ENCODE measurements around the gene TAF15. TPM values are rescaled to one million over a fixed set of nuclear protein-coding genes. Genes with fewer than 3 reads are reported as not detected.

The TAF15 gene
- total and polyA plus RNA-seq, 11 donors: 30.1 to 151 (median 116) TPM

GRCh38 chr17:35766489-35766877, 42.8 kb upstream of the TAF15 start:
- ATAC-seq: no peak

DNA sequence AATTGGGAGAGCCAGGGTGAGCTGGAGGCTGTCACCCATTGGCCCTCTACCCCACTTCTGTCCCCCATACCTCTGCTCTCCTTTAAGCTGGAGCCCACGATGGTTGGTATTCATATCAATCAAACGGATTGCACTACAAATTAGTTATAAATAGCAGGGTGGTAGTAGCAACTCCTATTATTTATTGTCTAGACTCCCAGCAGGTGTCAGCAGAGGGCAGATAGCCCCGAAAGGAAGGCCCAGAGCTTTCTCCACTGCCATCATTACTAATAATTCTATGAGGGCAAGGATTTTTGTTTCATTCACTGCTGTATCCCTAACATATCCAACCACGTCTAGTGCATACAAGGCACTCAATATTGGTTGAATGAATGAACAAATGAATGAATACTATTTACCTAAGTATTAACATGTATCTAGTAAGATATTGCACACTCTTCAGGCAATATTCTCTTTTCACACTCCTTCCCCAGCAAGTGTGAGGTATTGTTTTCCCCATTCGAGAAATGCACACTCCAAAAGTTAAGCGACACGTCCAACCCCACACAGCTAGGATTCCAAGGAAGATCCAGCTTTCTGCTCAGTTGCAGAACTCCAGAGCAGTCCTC, 42.3 kb upstream of the TAF15 start:
- 42 to 52% (median 48%) methylated on average over 7 of the region's 7 CpGs for WGBS, 4 donors
- TF ChIP-seq POLR2A (IDR thresholded peaks at IDR 0.05) (no peak), CTCF (IDR thresholded peaks at IDR 0.05) (peak; percentile 35 to 67 (median 58))
- Histone ChIP-seq H3K9me3 (no peaks in the 10 kb centered on the region), H3K27me3 (no peaks in the 10 kb centered on the region), H3K36me3 (no peaks in the 10 kb centered on the region), H3K27ac (no peak overlapping the region), H3K4me1 (peaks cover 0 to 15% (median 9%) of the 10 kb centered on the region in 12 donors), H3K4me3 (no peak overlapping the region)
- peak in 2 of 4 donors; percentile 24 to 25 for ATAC-seq
- intact Hi-C loops (cut with DNase I): loop anchor here in 6 of 10 donors (1.0 to 2.0 kb wide), 2 partner anchors 37 to 38 kb away; no protein-coding TSS in a partner anchor
- peak in 1 of 5 donors; percentile 45 for DNase-seq

More at GRCh38 chr17:35766489-35766877, 42.8 kb upstream of the TAF15 start:
- no peak overlapping the region for H3K27ac ChIP-seq
- no peak for DNase-seq
- intact Hi-C loops (cut with DNase I): loop anchor here in 2 of 10 donors (2.0 kb wide), 1 partner anchor 38 kb away; no protein-coding TSS in a partner anchor
- H3K9me3 ChIP-seq: no peaks in the 10 kb centered on the region
- no peaks in the 10 kb centered on the region for H3K27me3 ChIP-seq
- TF ChIP-seq POLR2A (IDR thresholded peaks at IDR 0.05): no peak
- TF ChIP-seq CTCF (IDR thresholded peaks at IDR 0.05): no peak
- H3K4me1 ChIP-seq: peaks cover 0 to 15% (median 9%) of the 10 kb centered on the region in 12 donors
- H3K36me3 ChIP-seq: no peaks in the 10 kb centered on the region
- WGBS, 4 donors: 93 to 95% (median 94%) methylated on average over 11 to 24 of the region's 24 CpGs
- H3K4me3 ChIP-seq: no peak overlapping the region

GRCh38 chr17:35768797-35769196, 40.5 kb upstream of the TAF15 start:
- H3K9me3 ChIP-seq: no peaks in the 10 kb centered on the region
- WGBS, 4 donors: 88 to 95% (median 89%) methylated on average over 2 of the region's 2 CpGs
- intact Hi-C loops (cut with DNase I): loop anchor here in 1 of 10 donors (1.0 kb wide), 1 partner anchor 33 kb away; no protein-coding TSS in a partner anchor

More at GRCh38 chr17:35768797-35769196, 40.5 kb upstream of the TAF15 start:
- ATAC-seq (no peak), DNase-seq (no peak)
- peaks cover 0 to 22% (median 11%) of the 10 kb centered on the region in 12 donors for H3K4me1 ChIP-seq
- TF ChIP-seq POLR2A (IDR thresholded peaks at IDR 0.05): no peak
- TF ChIP-seq CTCF (IDR thresholded peaks at IDR 0.05): no peak
- no peak overlapping the region for H3K4me3 ChIP-seq
- H3K36me3 ChIP-seq: no peaks in the 10 kb centered on the region
- no peaks in the 10 kb centered on the region for H3K27me3 ChIP-seq
- no peak overlapping the region for H3K27ac ChIP-seq
